GM19035 (cell line): ENCODE measurements around the gene ZFHX2.

Experiments used
- ATAC-seq: cut with Tn5 transposase; IDR thresholded peaks from one replicate; pipeline ENCODE4 v1.9.1; 2021; ENCODE audit not compliant: unreplicated experiment

ZFHX2 gene

GRCh38 chr14:23481362-23481970, 70.1 kb downstream of the ZFHX2 start:
- no peak for ATAC-seq

GRCh38 chr14:23478109-23478759, 73.3 kb downstream of the ZFHX2 start:
- no peak for ATAC-seq

- no peak for ATAC-seq
Observed at GRCh38 chr14:23470947-23471346, 80.6 kb downstream of the ZFHX2 start.
